ENCODE measurements around the gene CTSH.
"Not testable (repeated sequence)": the region's sequence is repeated elsewhere in the genome, so short reads cannot be mapped to it uniquely, and the experiment has no call there.

CTSH gene

GRCh38 chr15:78879517-78880241 lies 65.2 kb downstream of the CTSH start:
- DNase-seq, result no peak

DNA sequence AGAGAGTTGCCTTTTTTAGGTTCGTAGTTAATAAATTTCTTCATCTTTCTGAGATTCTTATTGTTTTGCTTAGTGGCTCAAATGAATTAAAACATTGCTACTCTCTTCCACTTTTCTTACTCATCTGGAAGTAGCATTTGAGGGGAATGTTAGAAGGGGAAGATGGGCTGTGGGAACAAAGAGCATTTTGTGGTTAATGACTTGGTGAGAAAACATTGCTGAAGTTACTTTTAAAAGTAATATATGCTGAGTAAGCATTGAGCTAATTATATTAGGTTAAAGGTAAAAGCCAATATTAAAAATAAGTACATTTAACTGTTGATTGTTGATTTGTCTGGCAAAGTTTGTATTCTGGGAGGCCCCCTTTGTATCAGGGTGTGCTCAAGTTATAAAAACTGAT lies 66.5 kb downstream of the CTSH start:
- DNase-seq, result no peak

- DNase-seq, result not testable (repeated sequence)
Observed at GRCh38 chr15:78876954-78877353, 67.9 kb downstream of the CTSH start.

DNA sequence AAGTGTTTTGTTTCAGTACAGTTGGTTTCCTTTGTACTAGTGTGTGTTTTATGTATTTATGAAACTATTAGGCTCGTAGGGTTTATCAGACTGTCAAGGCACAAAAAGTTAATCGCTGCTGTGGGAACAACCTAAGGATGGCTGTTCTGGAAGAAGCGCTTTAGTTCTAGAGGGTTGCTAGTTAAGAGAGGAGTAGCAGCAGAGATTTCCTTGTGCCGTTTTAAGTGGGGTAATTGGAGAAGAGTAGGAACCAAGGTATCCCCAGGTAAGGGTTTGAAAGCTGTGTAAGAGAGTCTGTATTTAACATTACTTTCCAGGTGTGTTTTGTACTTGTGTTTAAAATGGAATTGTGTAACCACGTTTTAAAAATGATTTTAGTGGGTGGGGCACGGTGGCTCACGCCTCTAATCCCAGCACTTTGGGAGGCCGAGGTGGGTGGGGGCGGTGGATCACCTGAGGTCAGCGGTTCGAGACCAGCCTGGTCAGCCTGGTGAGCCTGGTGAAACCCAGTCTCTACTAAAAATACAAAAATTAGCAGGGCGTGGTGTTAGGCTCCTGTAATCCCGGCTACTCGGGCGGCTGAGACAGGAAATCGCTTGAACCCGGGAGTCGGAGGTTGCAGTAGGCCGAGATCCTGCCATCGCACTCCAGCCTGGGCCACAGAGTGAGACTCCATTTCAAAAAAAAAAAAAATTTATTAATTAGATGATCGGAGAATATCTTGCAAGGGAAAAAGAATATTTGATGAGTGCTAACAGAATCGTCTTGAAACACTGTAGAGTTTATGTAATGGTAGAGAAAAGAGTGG lies 69.5 kb downstream of the CTSH start:
- no peak for DNase-seq

- DNase-seq, result no peak
Observed at GRCh38 chr15:78873793-78874765, 70.8 kb downstream of the CTSH start.

DNA sequence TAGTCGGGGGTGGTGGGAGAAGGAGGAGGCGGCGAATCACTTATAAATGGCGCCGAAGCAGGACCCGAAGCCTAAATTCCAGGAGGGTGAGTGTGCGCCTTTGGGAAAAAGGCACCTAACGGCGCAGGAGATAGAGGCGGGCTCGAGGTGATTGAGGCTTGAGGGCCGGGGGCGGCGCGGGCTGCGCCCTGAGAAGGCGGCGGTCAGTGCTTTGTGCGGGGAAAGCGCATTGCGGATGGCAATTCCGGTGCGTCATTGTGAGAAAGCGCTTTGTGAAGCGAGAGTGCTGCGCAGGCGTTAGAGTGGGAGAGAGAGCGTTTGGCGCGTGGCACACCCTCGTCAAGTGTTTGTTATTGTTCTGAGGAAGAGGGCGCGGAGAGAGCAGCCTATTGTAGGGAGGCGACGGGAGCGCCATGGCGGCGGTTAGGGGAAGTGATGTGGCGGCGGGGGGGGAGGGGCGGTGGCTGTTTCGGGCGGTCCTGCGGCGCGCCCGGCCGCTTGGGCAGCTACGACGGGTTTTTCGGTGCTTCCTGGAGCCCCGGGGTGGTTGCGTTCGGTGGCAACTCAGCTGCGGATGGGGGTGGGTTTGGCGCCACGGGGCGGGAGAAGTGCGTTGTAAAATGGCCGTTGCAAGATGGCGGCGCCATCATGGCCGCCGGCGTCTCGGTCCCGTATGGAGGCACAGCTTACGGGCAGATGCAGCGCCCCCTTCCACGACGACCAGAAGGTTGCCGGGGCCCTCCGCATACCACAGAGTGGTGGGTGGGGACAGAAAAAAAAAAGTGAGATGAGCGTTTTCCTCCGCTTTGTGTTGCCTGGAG lies 71.7 kb downstream of the CTSH start:
- DNase-seq, result peak; percentile 75

DNA sequence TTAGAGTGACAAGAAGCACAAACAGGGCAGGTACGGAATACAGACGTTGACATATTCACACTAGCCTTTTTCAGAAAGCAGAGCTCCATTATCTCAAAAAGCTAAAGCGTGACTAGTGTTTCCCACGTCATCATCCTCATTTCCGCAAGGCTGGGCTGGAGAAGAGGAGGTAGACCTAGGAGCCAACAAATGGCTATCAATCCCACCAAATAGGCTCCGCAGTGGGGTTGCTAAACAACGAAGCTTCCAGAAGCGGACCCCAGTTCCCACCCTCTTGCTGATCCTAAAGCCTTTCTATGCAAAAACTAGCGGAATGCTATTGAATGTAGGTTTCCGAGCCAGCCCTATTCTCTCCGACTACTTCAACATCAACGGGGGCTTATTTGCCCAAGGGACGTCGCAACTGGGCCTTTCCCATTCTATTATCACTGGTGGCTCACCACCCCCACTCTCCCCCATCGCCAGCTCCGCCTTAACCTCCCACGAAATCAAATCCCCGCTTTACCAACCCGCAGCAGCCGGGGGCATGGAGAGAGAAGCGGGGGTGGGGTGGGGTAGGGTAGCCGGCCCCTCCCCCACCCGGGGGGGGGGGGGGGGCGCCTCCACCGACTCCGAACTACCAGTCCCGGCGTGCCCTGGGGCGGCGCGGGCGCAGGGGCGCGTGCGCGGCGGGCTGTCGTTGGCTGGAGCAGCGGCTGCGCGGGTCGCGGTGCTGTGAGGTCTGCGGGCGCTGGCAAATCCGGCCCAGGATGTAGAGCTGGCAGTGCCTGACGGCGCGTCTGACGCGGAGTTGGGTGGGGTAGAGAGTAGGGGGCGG lies 72.5 kb downstream of the CTSH start, which contains the start of gene MORF4L1:
MORF4L1 (plus strand) TSS at position 736 of the 817 bp plus-strand sequence. CDS start 128 bp downstream, outside the sequence.
- DNase-seq, result peak; percentile 85

DNA sequence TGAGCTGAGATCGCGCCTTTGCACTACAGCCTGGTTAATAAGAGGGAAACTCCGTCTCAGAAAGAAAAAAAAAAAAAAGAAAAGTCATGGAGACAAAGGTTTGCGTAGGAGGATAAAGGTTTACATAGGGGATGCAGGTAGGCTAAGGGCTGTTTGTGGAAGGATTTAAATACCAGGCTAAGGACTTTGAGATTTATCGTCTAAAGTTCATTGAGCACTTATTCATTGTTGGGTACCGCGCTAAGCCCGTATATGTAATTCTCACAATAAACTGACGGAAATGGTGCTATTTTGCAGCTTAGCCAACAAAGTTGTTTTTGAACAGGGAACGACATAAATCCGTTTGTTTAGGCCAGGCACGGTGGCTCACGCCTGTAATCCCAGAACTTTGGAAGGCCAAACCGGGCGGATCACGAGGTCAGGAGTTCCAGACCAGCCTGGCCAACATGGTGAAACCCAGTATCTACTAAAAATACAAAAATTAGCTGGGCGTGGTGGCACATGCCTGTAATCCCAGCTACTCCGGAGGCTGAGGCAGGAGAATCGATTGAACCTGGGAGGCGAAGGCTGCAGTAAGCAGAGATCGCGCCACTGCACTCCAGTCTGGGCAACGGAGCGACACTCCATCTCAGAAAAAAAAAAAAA lies 73.2 kb downstream of the CTSH start:
- not testable (repeated sequence) for DNase-seq

All from NCI-H526 treated with DMSO at 0.1 percent for 48 hours (cell line).